A549 (cell line): ENCODE data around the gene ZNF831.

ENCODE experiments used
- CEBPB ChIP-seq, 2 experiments: fragments of >200 bp in 1 of 2; sonication (Bioruptor Twin) in 1 of 2; formaldehyde crosslinking in 1 of 2; IDR thresholded peaks; 2 replicates each; pipeline ENCODE4 v1.6.1; 2012 to 2016
- HOXB13 ChIP-seq: fragments of 250-450 bp; sonication (Bioruptor Pico); IDR thresholded peaks from 2 replicates; pipeline ENCODE4 v1.5.0; 2020; ENCODE audit warnings: low read depth, mild to moderate bottlenecking, moderate library complexity
- RARB ChIP-seq: fragments of 250-450 bp; sonication (Bioruptor Pico); IDR thresholded peaks from 2 replicates; pipeline ENCODE4 v1.8.0; 2021; ENCODE audit warnings: mild to moderate bottlenecking, moderate library complexity
- TF ChIP-seq, protein P1 (sequence below): fragments of >200 bp; sonication (Bioruptor Twin); formaldehyde crosslinking; IDR thresholded peaks from 3 replicates; pipeline ENCODE4 v1.5.1; 2016

DNA sequence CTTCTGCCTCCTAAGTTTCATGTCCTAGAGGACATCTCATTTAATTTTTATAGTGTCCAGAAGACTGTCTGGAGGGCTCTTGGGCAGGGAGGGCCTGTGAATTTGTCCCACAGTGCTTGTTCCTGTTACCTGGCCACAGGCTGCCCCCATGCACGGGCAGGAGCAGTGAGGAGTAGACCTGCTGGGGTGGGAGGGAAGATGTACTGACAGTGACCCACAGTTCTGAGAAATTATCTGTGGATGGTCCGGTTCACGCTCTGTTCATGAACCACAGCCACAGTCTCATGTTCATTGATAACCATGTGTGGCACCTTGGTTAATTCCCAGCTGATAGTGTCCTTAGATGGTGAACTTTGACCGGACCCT lies 18.8 kb upstream of the ZNF831 start:
- TF ChIP-seq, protein P1, sequence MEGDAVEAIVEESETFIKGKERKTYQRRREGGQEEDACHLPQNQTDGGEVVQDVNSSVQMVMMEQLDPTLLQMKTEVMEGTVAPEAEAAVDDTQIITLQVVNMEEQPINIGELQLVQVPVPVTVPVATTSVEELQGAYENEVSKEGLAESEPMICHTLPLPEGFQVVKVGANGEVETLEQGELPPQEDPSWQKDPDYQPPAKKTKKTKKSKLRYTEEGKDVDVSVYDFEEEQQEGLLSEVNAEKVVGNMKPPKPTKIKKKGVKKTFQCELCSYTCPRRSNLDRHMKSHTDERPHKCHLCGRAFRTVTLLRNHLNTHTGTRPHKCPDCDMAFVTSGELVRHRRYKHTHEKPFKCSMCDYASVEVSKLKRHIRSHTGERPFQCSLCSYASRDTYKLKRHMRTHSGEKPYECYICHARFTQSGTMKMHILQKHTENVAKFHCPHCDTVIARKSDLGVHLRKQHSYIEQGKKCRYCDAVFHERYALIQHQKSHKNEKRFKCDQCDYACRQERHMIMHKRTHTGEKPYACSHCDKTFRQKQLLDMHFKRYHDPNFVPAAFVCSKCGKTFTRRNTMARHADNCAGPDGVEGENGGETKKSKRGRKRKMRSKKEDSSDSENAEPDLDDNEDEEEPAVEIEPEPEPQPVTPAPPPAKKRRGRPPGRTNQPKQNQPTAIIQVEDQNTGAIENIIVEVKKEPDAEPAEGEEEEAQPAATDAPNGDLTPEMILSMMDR, result no peak
- TF ChIP-seq HOXB13 (no peak), RARB (CRISPR knock-in tag) (no peak), CEBPB (IDR thresholded peaks at IDR 0.05) (no peak)
